Tibial artery (tissue), 4 donors: ENCODE measurements around the gene SLC22A1.
"Not testable (repeated sequence)": the region's sequence is repeated elsewhere in the genome, so short reads cannot be mapped to it uniquely, and the experiment has no call there.

Experiments used
- DNase-seq, 2 donors: peaks; one replicate each; pipeline ENCODE4 v3.0.0-alpha.2; 2019
- H3K27ac ChIP-seq, 2 donors: fragments of 200-600 bp; sonication (generic) in 1 of 2; 1 replicate in 1 of 2; 2 replicates in 1 of 2; pipeline ENCODE4 v1.5.1; 2018 to 2019; ENCODE audit warnings: mild to moderate bottlenecking in 1 of 2
- H3K27me3 ChIP-seq, 2 donors: fragments of 200-600 bp; sonication (generic) in 1 of 2; one replicate each; pipeline versions ENCODE4 v1.5.1 to v1.6.0; 2016 to 2019
- H3K36me3 ChIP-seq, 3 donors: fragments of 200-600 bp; sonication (generic) in 2 of 3; one replicate each; pipeline ENCODE4 v1.5.1; 2016 to 2019; ENCODE audit warnings: mild to moderate bottlenecking in 2 of 3
- H3K4me1 ChIP-seq, 4 donors: fragments of 200-600 bp; sonication (generic) in 2 of 4; 1 replicate in 3 of 4; 2 replicates in 1 of 4; pipeline ENCODE4 v1.5.1; 2016 to 2019
- H3K4me3 ChIP-seq, 2 donors: fragments of 200-600 bp; sonication (generic) in 1 of 2; 1 replicate in 1 of 2; 2 replicates in 1 of 2; pipeline ENCODE4 v1.5.1; 2018 to 2019; ENCODE audit warnings: mild to moderate bottlenecking in 2 of 2
- H3K9me3 ChIP-seq, 3 donors: fragments of 200-600 bp; sonication (generic) in 1 of 3; one replicate each; pipeline ENCODE4 v1.5.1; 2016 to 2019
- CTCF ChIP-seq, 2 experiments: fragments of 200-600 bp in 1 of 2; fragments of 450-650 bp in 1 of 2; IDR thresholded peaks; one replicate each; pipeline ENCODE4 v1.5.1; 2017 to 2019; ENCODE audit warnings: antibody characterized with exemption in 2 of 2, mild to moderate bottlenecking in 1 of 2, moderate library complexity in 1 of 2
- intact Hi-C: fragments of 100-400 bp; cut with DNase I; formaldehyde crosslinking; loops from one replicate; pipeline ENCODE4 v1.15.0; 2023; ENCODE audit warnings: low total_unique reads

Gene SLC22A1

DNA sequence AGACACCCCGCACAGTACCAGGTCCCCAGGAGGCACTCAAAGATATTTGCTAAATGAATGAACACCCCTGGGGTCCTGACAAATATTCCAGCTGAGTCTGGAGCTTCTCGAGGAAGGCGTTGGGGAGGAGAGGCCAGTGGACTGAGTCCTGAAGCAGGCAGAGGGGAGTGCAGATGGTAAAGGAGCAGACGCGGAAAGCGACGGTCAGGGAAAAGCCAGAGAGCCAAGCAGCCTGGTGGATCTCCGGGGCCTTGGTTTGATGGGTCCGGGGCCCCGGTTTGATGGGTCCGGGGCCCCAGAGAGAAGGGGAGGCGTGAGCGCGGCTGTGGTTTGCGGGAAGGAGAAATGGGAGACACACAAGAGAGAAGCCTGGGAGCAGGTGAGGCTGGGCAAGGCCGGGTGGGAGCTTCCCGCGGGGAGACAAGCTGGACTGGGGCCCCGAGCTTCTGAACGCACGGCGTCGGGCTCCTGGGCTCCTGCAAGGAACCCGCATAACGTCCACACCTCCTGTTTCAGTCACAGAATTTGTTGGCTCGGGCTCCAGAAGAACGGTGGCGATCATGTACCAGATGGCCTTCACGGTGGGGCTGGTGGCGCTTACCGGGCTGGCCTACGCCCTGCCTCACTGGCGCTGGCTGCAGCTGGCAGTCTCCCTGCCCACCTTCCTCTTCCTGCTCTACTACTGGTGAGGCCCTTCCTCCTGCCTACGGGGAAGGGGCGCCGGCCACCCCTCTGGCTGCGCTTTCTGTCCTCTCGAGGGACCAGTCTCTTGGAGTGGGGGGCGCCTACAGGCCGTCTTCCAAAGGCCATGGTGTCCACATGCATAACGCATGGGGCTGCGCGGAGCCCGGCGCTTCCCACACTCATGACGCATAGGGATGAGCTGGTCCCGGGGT lies 12.1 kb downstream of the SLC22A1 start:
- H3K27ac ChIP-seq: no peak overlapping the region
- peak in 1 of 2 donors; percentile 62 for DNase-seq

GRCh38 chr6:160134337-160134751 lies 12.7 kb downstream of the SLC22A1 start:
- intact Hi-C loops: loop anchor here (2.0 to 10.0 kb wide), 2 partner anchors 190 to 322 kb away; no protein-coding TSS in a partner anchor
- peaks cover 0 to 33% (median 13%) of the 10 kb centered on the region in 4 donors for H3K4me1 ChIP-seq
- not testable (repeated sequence) for H3K36me3 ChIP-seq, H3K27ac ChIP-seq, H3K27me3 ChIP-seq, H3K4me3 ChIP-seq, H3K9me3 ChIP-seq
- peak in 1 of 2 donors; percentile 52 for DNase-seq

More for the DNA sequence above, 12.1 kb downstream of the SLC22A1 start:
- no peak overlapping the region for H3K4me3 ChIP-seq
- no peaks in the 10 kb centered on the region for H3K27me3 ChIP-seq
- intact Hi-C loops: loop anchor here (2.0 to 10.0 kb wide), 2 partner anchors 191 to 323 kb away; no protein-coding TSS in a partner anchor
- no peak for TF ChIP-seq CTCF (IDR thresholded peaks at IDR 0.05)
- H3K9me3 ChIP-seq: no peaks in the 10 kb centered on the region
- H3K4me1 ChIP-seq: peaks cover 0 to 27% (median 7%) of the 10 kb centered on the region in 4 donors
- H3K36me3 ChIP-seq: peaks cover 0 to 10% (median 0%) of the 10 kb centered on the region in 3 donors

DNA sequence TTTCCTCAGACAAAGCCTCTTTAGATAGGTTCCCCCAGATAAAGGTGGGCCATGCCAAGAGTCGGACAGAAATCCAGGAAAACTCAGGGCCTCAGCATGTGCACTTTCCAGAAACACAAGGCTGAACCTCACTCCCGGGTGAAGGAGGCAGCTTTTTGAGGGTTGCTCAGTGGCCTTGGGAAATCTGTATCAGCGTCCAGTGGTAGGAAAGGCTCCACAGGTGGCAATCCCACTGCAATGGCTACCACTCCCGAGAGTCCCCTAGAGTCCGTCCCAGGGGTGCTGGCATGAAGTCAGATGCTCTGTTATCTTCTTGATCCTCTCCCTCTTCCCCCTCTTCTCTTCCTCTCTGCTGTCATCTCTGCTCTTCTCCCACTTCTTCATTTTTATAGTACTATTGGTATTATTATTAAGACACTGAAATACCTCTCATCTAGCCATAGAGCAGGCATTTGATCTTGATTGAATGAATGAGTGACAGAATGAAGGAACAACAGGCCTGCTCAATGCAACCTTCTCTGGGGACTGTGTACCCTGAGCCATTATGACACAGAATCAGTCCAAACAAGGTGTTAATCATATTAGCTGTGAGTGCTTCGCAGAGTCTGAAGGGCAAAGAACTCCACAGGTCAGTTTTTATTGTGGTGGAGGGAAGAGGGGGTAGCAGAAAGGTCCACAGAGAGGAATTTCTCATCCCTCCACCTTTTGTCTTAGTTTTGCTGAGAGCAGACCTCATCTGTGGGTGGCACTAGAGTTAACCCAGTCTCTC lies 13.3 kb downstream of the SLC22A1 start:
- no peak overlapping the region for H3K4me3 ChIP-seq
- H3K27ac ChIP-seq: no peak overlapping the region
- DNase-seq: peak in 1 of 2 donors; percentile 49
- intact Hi-C loops: loop anchor here (2.0 to 10.0 kb wide), 2 partner anchors 190 to 322 kb away; no protein-coding TSS in a partner anchor
- H3K9me3 ChIP-seq: no peaks in the 10 kb centered on the region
- H3K4me1 ChIP-seq: peaks cover 0 to 39% (median 13%) of the 10 kb centered on the region in 4 donors
- H3K36me3 ChIP-seq: peaks cover 0 to 7% (median 0%) of the 10 kb centered on the region in 3 donors
- no peak for TF ChIP-seq CTCF (IDR thresholded peaks at IDR 0.05)
- H3K27me3 ChIP-seq: no peaks in the 10 kb centered on the region

- H3K36me3 ChIP-seq: peaks cover 0 to 7% (median 0%) of the 10 kb centered on the region in 3 donors
- H3K4me3 ChIP-seq: no peak overlapping the region
- H3K27me3 ChIP-seq: no peaks in the 10 kb centered on the region
- H3K9me3 ChIP-seq: no peaks in the 10 kb centered on the region
- no peak overlapping the region for H3K27ac ChIP-seq
- DNase-seq: peak in 1 of 2 donors; percentile 50
- TF ChIP-seq CTCF (IDR thresholded peaks at IDR 0.05): no peak
- intact Hi-C loops: loop anchor here (2.0 to 10.0 kb wide), 2 partner anchors 189 to 321 kb away; no protein-coding TSS in a partner anchor
- peaks cover 0 to 50% (median 18%) of the 10 kb centered on the region in 4 donors for H3K4me1 ChIP-seq
Measured at GRCh38 chr6:160135907-160136655, 14.5 kb downstream of the SLC22A1 start.

DNA sequence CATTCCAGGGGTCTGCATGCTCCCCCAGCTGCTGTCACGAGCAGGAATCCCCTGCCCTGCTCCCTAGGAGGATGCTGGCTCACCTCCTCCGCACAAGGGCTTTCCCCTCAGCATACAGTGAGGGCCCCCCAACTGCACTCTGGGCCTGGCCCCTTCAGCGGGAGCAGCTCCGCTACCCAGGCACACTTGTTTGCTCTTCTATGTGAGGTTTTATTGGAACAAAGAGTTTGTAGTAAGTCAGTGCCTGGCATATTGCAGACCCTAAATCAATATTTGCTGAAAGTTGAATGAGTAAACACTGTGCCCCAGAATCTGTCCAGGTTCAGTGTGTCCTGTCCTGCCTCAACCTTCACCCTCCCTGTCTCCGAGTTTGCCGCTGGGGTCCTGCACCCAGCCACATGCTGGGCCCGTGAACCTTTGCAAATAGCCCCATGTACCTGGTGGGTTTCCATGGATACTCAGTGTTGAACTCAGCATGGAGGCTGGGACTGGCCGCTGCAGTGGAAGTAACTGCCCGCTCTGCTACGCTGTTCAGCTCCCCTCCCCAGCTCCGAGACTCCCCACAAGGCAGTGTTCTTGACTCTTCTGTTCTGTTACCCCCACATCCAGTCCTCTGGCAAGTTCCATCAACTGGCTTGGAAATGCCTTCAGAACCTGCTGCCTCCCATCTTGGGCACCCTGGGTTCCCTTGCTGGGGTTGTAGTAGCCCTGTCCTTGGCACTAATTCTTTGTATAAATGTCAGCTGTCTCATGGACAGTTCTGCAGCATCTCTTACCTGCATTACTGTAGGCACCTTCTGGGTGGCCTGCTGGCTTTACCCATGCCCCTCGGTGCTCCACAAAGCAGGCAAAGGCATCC lies 15.7 kb downstream of the SLC22A1 start:
- H3K27ac ChIP-seq: peak overlapping the region in 1 of 2 donors; percentile 95
- no peak overlapping the region for H3K4me3 ChIP-seq
- no peak for TF ChIP-seq CTCF (IDR thresholded peaks at IDR 0.05)
- intact Hi-C loops: loop anchor here (10.0 kb wide), 1 partner anchor 187 kb away; no protein-coding TSS in a partner anchor
- DNase-seq: peak in 1 of 2 donors; percentile 55
- peaks cover 0 to 53% (median 27%) of the 10 kb centered on the region in 4 donors for H3K4me1 ChIP-seq
- peaks cover 0 to 7% (median 0%) of the 10 kb centered on the region in 3 donors for H3K36me3 ChIP-seq
- no peaks in the 10 kb centered on the region for H3K9me3 ChIP-seq
- H3K27me3 ChIP-seq: no peaks in the 10 kb centered on the region
